ENCODE data around the gene STAT6.

STAT6 gene

DNA sequence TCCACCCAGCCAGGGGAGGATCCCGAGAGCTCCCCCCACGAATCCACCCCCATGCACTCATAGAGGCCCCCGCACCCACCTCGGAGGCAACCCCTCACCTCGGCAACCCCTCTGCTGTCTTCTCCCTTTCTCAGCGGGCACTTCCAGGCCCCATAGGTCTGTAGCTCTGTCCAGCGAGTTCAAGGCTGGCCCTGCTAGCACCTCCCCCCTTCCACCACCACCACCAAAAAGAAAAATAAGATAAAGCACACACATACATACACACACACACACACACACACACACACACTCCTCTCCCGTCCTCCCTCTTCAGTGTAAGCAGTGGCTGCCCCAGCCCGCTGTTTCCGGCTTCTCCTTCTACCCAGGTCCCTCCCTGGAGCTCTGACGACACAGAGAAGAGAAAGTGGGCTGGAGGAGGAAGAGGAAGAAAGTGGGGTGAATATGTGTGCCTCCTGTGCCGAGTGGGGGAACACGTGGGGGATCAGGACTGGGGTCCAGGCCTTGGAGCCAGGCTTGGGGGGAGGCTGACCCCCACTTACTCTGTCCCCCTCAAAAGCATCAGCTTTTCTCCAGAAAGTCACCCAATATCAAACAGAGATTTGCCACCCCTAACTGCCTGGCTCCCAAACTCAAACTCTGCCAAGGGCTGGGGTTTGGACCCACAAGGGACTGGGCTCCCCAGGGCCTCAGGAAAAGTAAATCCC is at the start of gene STAT6:
STAT6 (minus strand) TSS at position 332 of the 704 bp plus-strand sequence. CDS start 3,084 bp downstream, outside the sequence.
- DNase-seq = no peak

DNA sequence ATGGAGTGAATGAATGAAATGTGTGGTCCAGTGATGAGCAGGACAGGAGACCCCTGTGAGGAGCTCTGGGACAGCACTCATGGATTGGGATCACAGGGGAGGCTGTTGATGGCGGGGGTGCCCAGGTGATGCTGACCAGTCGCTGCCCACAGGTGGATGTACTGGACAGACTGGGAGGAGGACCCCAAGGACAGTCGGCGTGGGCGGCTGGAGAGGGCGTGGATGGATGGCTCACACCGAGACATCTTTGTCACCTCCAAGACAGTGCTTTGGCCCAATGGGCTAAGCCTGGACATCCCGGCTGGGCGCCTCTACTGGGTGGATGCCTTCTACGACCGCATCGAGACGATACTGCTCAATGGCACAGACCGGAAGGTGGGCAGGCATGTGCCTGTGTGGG is 49.6 kb upstream of the STAT6 start:
- DNase-seq = no peak

DNA sequence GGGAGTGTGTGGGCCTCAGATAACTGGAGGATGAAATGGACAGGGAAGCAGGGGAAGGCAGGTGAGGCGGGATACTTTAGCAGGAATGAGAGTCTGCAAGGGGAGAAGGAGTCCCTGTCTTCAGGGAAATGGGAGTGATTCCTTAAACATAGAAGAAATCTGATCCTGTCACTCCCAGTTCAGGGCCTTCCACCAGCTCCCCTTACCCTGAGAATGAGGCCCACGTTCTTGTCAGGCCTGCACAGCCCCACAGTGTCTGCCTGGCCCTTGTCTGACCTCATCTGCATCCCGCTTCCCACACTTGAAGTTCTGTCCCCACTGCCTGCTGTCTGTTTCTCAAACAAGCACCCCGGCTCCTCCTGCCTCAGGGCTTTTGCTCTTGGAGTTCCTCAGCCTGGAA is 48.9 kb upstream of the STAT6 start:
- no peak for DNase-seq

GRCh38 chr12:57159311-57159710 is 48.1 kb upstream of the STAT6 start:
- no peak for DNase-seq

GRCh38 chr12:57158665-57159064 is 47.5 kb upstream of the STAT6 start:
- no peak for DNase-seq

DNA sequence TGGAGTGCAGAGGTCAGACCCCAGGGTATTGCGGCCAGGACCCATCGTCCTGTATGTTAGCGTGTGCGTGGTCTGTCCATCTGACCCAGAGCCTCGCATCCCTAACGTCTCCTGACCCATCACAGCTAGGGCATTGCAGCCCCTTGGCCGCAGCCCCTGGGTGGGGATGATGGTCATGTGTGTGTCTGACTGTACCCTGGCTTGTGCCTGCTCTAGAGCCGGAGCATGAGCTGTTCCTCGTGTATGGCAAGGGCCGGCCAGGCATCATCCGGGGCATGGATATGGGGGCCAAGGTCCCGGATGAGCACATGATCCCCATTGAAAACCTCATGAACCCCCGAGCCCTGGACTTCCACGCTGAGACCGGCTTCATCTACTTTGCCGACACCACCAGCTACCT is 47.0 kb upstream of the STAT6 start:
- DNase-seq = no peak

GRCh38 chr12:57157588-57158173 is 46.5 kb upstream of the STAT6 start:
- no peak for DNase-seq

GRCh38 chr12:57156701-57157403 is 45.7 kb upstream of the STAT6 start:
- no peak for DNase-seq

- no peak for DNase-seq
These were observed 43.8 kb upstream of the STAT6 start for GRCh38 chr12:57154804-57155434.

- DNase-seq = no peak
These were observed 42.9 kb upstream of the STAT6 start for GRCh38 chr12:57154076-57154475.

DNA sequence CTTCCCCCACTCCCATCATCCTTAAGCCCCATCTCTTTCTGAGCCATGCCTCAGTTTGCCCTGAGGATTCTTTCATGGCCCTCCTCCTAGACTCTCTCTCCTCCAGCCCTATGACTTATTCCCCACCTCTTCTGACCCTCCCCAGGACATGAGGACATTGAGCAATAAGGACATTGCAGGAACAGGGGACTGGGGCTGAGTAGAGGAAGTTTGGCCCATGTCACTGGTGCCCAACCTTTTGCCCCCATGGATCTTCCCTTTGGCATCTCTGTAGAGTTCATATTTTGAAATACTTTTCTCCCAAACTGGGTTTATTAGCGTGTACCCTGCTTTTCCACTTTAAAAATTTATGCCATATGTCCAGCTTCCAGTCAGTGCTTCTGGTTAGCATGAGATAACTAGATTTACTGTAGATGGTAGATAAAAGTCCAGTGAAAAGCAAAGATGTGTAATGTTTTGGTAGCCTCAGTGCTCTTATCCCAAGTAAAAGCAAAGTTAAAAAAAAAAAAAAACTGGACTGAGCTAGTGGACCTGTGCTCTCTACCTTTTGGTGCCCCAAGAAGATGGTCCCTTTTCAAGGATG is 42.3 kb upstream of the STAT6 start:
- DNase-seq = no peak

DNA sequence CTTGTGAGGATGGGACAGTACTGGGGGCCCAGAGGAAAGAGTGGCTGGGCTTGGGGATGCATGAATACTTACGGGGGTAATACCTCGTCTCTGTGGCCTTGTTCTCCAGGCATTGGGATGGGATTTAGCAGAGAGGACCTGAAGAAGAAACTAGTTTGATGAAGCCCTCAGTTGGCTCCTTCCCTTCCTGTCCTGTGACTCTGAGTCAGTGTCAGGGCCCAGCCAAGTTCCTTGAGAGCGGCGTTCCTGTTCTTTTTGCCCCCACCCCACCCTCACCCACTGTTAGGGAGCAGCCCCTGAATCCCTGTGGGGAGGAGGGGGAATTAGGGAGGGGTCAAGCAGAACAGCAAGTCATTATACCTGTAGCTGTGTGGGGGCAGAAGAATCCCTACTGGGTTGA is 41.5 kb upstream of the STAT6 start:
- DNase-seq = no peak

DNA sequence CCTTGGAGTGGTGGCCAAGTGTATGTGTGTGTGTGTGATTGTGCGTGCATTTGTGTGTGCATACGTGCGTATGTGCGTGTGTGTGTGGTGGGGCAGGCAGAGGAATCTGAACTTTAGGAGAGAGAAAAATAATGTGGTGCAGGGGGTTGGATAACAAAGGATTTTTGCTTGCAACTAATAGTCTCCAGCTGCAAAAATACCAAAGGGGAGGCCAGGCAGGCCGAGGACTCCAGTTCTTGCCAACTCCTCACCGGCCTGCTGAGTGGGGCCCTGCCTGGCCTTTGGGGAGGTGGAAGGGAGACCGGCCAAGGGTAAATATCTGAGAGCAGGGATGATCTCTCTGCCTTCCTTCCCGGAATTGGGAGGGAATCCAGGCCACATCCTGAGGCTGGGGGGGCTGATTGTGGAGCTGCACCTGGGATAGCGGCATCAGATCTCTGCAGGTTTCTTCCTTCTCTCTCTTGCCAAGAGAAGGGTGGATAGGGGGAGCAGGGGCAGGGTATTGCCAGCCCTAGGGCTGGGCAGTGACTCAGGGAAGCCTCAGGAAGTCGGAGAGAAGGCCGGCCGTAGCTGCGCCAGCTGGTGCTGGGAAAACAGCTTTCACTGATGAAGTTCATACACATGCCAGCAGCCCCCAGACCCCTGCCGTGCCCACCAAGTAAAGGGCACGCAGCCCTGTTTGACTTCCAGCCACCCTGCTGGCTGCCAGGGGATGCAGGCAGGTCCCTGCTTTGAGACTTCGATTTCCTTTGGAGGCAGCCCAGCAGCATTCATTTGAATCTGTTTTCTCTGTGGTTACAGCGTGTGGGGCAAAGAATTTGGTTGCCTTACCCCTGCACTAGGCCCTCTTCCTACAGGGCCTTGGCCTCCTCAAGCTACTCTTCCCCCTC is 40.8 kb upstream of the STAT6 start:
- DNase-seq = no peak

- DNase-seq = no peak
These were observed 39.3 kb upstream of the STAT6 start for GRCh38 chr12:57150400-57151000.

- no peak for DNase-seq
These were observed 38.2 kb upstream of the STAT6 start for GRCh38 chr12:57149245-57149900.

DNA sequence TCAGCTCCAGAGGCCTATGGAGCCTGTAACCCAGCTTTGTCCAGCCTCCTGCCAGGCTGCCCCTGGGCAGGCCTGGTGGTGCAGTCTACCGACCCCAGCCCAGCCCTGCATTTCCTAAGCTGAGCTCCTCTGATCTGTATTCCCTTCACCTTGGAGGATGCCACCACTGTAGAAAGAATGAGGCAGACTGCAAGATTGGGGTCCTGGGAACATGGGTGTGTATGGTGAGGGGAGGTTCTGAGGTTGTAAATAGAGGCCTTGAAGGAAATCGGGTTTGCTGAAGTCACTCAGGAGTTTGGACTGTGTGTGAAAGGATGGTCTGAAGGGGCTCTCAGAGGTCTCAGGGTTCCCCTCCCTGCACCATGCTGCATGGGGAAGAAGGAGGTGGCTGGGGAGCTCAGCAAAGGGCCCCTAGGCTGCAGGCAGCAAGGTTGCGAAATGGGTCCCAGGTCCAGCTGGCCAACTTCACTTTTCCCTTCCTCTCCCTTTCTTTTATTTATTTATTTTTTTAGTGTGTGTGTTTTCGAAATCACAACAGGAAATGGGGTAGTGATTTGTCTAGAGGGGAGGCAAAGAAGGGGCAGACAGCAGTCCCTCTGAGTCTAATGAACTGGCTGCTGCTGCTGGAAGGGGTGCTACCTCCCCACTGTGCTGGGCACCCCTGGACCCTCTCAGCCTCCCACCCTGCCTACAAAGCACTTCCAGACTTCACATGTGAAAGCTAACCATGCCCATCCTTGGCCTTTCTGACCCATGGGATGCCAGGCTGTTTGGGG is 37.5 kb upstream of the STAT6 start:
- DNase-seq = no peak

DNA sequence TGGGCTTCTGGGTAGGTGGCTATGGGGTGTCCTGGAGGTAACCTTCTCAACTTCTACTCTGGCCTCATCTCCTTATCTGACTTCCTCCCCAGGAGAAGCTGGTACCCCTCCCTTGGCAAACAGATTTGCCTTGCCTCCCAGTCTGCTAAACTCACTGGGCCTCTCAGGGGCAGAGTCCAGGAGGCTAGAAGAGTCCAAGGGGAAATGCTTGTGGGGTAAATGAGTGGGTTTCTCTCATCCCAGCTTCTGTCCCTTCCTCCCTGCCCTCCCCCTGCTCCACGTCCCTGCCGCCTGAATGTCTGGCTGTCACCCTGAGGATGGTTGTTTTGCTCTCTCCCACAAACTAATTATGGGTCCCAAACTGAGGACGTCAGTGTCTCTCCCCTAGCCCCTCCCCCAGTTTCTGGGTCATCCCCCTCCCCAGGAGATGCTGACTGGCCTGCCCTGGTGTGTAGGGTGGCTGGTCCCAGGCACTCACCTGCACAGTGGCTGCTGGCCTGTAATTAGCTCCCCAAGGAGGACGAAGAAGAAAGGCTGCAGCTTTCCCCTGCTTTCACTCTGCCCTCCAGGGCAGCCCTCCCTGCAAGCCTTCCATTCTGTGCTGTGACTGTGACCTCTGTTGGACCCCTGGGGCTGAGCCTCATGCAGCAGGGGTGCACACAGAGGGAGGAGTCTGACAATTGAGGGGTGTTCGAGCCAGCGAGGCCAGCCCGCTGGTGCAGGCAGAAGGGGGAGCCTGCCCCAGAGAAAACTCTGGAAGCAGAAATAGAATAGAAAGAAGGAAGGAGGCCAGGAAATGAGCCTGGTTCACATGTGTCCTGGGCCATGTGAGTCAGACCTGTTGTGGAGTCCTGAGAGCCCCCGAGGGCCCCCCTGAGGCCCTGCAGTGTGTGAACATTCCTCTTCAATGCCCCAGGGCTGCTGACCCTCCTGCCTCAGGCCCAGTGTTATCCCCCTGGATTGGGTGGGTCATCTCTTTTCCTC is 36.1 kb upstream of the STAT6 start, which contains the start of gene LRP1-AS:
LRP1-AS (minus strand) TSS at position 659 of the 984 bp plus-strand sequence.
- DNase-seq = no peak

- no peak for DNase-seq
These were observed 34.9 kb upstream of the STAT6 start for GRCh38 chr12:57146092-57146491.

DNA sequence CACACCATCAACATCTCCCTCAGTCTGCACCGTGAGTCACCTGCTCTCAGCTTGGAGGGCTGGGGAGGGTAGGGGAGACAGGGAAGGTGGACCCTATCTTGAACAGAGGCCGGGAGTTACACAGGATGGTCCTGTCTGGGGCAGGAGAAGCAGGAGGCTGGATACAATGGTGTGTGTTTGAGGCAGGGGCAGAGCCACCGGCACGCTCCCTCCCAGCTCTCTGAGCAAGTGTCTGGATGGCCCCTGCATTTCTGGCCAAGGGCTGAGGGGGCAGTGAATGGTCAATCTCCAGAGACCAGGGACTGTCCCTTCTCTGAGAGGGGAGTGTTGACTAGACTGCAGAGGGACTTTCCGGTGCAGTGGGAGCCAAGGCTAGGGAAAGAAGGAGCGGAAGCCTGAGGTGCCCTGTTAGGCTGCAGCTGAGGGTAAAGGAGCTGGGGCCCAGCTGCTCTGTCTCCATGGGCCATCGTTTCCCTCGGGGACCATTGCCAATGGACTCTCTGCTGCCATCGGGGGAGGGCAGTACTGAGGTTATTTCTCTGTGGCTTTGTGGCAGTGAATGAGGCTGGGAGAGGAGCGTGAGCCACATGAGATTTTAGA is 34.4 kb upstream of the STAT6 start:
- DNase-seq = no peak
